Islet of Langerhans (tissue), 1 donor: Measurements from ENCODE around the gene CYGB.
"Not testable (repeated sequence)": the region's sequence is repeated elsewhere in the genome, so short reads cannot be mapped to it uniquely, and the experiment has no call there.

Experiments
- FAIRE-seq: peaks from one replicate; lab custom pipeline; 2011; peaks lifted over from hg19 to GRCh38; lab: Jason Lieb, UNC

The CYGB gene

DNA sequence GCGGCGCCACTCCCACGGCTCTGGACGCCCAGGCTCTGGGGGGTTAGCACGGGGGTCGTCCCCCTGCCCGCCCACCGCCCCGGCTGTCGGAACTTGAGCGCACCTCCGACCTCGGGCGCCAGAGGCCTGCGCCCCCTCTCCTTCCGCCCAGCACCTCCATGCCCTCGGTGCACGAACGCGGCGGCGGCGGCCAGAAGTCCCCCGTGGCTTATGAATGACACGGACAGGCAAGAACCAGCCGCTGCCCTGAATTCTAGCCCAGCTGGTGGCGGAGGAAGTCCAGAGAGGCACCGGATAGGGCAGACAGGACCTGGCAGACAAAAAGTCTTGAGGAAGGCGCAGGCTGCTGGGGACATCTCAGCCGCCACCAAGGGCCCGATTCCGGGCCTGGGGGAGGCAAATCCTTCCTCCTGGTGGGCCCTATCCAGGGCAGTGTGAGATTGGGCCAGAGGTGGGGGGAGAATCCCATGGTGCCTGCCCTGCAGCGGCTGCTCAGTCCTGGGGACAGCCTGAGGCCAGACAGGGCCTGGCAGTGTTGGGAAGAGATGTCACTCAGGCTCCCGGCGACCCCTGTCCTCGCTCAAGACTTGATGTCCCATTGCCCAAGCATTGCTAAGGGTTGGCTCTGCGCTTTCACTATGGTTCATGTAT lies 897 bp upstream of the CYGB start:
- no peak for FAIRE-seq

DNA sequence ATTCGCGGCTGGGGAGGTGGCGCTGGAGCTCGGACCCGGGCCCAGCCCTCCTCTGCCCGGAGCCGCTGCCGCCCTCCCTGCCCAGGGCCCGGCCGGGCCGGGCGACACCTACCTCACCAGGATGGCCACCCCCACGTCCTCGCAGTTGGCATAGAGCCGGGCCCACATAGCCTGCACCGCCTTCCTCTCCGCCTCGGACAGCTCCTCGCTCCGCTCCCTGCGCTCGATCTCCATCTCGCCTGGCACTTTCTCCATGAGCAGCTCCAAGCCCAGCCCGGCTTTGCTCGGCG lies 276 bp downstream of the CYGB start:
- FAIRE-seq = no peak

DNA sequence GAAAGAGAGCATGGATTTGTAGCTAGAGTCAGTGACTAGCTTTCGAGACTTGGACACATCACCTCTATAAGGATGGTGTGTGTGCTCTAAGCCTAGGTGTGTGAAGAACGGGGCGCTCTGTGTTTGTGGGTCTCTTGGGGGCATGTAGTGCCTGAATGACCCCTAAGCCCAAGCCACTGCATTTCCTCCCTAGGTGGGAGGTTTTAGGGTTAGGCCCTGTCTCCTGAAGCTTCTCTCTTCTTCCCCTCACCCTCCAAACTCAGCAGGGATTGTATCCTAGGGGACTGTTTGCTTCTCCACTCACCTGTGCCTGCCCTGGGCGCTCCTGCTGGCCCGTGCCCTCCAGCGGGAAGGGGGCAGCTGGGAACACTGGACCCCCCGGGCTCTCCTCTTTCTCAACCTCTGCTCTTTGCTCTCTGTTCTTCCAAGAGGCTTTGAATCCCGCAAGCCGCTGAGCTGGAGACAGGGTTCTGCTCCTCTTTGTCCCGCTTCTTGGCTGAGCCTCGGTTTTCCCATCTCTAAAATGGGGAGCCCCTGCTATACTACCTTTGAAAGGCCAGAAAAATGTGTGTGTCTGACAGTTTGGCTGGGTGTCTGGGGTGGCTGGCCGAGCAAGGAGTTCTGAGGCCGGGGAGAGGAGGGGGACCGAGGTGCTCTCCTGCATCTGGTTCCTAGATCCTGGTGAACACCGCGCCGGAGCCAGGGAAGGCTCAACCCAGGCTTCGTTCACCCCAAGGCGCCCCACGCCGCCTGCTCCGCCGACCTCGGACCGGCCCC lies 810 bp downstream of the CYGB start:
- FAIRE-seq = no peak

DNA sequence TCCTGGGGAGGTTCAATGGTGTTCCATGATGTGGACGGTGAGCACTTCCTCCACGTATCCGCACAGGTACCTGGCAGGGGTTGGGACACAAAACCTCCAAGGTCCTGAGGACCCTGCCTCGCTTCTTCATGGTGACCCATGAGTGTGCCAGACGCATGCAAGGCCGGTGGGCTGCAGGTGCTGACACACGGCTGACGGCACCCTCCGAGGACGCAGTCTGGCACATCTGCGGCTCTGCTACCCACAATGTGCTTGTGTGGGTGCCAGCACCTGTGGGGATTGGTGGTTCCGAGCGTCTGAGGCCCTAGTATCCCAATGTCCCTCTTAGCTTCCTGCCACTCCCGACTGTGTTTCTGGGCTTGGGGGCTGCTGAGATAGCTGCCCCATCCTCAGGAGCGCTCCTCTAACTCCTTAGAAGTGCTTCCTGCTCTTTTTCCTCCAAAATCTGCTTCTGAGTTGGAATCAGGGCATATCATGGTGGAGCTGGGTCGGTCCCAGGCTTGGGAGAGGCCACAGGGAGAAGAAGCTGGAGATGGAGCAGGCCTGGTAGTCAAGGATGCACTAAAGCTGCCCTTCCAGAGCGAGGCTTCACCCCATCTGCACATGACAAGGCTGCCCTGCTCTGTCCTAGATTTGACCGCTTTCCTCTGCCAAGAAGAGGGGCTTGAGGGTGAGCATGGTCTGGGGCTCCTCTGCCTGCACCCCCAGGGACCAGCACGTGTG lies 1.6 kb downstream of the CYGB start:
- FAIRE-seq = no peak

DNA sequence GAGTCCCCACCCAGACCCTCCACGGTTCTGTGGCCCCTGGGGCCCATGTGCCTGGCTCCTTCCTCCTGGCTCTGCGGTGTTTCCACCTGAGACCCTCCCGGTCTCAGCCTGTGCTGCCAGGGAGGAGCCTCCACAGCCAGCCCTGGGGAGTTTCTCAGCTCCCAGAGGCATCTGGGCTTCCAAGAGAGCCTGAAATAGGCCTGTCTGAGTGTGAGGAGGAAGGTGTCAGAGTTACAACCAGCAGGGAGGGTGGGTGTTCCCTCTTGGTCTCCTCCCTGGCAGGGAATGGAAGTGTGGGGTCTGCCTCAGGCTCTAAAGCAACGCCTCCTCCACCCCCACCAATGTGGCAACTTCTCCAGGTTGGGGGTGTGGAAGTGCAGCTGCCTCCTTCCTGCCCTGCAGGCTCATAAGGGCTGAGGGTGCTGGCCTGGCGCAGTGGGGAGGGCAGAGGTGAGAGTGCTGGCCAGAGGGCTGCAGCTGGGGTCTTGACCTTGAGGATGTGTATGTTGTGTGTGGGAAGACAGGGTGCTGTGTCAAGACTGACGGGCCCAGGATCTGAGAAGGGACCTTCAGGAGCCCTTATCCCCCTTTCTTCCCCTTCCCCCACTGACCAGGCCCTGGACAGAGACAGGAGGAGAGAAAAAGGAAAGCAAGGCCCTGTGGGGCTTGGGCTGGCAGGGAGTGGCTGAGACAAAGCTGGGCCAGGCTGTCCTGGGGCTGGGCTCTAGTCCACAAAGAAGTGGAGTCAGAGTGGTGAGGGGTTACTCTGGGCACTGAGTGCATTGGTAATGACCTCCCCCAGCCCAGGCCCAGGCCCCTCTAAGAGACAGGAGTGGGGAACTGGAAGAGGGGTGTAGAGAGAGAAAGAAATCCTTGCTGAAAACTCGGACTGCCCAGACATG lies 2.4 kb downstream of the CYGB start:
- no peak for FAIRE-seq

DNA sequence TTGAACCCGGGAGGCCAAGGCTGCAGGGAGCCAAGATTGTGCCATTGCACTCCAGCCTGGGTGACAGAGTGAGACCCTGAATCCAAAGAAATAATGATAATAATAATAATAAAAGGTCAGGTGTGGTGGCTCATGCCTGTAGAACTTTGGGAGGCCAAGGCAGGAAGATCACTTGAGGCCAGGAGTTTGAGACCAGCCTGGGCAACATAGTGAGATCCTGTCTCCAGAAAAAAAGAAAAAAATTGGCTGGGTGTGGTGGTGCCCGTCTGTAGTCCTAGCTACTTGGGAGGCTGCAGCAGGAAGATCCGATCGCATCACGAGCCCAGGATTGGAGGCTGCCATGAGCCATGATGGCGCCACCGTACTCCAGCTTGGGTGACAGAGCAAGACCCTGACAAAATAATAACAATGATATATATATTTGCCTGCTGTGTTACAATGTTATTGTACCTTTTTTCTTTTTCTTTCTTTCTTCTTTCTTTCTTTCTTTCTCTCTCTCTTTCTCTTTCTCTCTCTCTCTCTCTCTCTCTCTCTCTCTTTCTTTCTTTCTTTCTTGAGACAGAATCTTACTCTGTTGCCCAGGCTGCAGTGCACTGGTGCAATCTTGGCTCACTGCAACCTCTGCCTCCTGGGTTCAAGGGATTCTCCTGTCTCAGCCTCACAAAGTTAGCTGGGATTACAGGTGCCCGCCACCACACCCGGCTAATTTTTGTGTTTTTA lies 3.7 kb downstream of the CYGB start:
- FAIRE-seq = not testable (repeated sequence)

DNA sequence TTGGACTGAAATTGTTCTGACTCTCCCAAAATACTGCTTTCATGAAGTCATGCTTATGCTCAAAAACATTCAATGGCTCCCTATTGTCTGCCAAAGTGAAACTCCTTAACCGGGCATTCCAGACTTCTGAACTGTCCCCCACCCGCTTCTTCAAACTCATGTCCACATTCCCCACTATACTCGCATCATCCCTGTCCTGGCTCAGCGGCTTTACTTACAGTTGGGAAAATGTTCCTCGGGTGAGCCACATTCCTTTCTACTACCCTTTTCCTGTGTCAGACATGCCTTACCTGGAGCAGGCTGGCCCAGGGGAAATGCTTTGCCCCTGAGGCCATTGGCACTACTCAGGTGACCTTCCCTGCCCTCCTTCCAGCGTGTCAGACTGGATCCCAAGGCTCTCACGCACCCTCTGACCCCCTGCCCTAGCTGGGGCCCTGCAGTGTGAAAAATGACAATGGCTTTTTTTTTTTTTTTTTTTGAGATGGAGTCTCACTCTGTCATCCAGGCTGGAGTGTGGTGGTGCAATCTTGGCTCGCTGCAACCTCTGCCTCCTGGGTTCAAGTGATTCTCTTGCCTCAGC lies 5.3 kb downstream of the CYGB start:
- no peak for FAIRE-seq

DNA sequence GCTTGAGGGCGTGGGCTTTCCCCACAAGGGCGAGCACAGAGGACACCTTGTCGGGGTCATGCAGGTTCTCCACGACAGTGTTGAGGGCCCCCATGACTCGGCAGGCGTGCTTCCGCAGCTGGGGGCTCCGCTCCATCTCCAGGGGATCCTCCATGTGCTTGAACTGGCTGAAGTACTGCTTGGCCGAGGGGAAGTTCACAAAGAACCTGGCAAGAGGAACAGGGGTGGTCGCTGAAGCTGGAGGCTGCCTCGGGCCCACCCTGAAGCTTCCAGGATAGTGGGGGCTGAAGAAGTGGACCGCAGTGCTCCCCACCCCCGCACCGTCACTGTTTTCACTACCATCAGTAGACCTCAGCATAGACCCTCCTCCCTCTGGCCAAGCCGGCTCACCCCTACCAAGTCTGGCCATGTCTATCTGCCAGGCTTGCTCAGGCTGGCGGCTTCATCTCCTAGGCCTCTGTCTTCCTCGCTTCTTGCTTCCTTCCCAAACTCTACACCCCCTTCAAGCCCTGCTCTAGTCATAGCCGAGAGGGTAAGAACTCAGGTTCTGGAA lies 5.9 kb downstream of the CYGB start:
- no peak for FAIRE-seq

DNA sequence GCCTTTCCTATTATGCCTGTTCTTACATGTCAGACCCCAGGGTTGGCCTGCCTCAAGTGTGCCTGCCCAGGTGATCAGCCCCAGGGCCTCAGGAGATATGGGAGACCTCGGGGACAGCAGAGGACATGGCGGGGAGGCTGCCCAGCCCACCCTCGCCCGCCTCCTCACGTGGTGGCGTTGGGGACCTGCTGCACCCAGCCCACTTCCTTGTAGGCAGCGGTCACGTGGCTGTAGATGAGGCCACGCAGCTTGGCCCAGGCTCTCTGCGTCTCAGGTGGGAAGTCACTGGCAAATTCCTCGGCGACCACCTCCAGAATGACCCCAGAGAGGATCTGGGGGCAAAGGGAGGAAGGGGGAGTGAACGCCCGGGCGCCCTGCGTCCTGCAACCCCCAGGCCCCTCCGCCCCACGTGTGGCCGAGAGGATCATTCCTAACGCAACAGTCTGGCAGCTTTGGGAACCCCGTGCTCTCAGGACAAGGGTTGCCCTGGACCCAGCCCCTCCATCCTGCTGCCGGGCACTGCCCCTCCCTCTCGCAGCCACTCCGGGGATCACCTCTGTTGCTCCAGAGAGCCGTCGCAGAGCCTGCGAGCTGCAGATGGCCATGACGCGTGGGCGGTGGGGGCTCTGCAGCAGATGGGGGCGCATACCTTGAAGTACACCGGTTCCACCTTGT lies 6.6 kb downstream of the CYGB start:
- FAIRE-seq = no peak

DNA sequence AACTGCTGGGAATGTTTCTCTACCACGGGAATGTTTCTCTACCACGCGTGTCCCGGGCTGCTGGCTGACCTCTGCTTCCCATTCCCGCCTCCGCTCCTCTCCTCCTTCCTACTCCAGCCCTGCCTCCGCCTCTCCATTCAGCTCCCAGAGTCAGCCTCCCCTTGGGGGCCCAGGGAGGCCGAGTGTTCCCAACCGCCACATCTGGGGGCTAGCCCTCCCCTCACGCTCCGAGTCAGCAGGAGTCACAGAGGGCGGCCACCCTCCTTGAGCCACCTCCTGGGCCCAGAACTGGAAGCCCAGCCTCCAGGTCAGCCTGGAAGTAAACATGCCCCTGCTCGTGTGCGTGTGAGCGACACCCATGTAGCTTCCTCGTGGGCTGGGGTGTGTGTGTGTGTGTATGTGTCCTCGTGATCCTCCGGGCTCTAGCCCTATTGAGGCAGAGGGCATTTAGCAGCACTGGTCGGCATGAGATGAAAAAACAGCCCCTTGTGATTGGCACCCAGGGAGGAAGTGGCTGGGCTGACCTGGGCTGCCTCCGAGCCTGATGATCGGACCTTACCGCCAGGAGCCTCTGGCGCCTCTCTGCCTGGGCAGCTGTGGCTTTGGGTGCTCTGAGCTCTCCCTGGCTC lies 7.3 kb downstream of the CYGB start:
- no peak for FAIRE-seq

DNA sequence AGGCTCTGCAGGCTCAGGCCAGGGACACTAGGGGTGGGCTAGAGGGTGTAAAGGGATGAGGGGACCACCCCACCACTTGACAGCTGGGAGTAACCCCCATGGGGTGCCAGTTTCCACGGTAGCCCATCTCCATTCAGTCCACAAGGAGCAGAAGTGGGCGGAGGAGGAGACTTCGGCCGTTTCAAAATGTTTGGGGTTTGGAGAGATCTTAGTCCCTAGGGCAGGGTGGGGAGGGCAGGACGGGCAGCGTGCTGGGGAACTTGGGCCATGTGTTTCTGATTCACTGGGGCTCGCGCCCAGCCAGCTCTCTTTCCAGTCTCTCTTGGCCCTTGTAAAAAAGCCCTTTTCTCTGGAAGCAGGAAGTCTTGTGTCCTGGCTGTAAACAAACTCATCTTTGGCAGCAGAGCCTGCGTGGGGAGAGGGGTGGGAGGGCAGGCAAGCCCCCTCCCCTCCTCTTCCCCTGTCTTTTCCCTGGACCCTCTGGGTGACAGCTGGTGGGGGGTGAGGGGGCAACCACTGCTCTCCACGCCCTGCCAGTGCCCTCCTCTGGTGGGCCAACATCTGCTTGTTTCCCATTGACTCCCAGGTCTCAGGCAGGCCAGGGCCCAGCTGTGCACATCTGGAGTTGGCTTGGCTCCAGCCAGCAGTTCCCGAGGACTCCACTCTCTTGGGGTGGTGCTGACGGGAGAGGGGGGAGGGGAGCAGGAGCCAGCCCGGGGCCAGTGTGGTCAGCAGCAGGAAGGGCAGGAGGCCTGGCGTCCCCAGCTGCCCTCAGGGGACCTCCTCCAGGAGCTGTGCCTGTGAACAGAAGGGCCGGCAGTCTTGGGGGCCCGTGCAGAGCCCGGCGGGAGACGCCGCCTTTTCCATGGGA lies 8.1 kb downstream of the CYGB start:
- FAIRE-seq = no peak

DNA sequence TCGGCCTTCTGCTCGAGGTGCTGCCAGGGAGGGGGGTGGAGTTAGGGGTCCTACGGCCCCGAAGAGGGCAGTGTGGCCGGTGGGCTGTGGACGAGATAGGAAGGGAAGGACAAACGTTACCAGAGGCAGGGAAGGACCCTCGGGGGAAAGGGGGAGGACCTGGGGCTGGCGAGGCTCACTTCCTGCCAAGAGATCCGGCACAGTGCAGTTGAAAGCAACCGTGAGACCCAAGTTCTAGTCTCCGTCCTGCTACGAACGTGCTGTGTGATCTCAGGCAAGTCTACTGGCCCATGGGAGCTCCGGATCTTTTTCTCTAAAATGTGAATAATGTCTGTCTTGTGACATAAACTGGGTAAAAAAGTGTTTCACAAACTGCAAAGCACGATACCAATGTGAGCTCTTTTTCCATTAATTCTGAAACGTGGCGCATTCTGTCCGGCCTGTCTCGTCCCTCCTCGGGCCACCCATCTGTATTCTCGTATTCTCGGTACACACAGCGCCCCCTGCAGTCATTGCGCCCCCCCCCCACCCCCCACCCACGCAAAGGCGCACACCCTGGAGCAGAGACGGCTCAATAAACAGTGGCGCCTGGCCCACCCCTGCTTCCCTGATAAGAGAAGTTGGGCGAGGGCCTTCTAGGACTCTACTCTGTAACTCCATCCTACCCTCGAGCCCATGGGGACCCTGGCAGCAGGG lies 8.8 kb downstream of the CYGB start:
- no peak for FAIRE-seq

DNA sequence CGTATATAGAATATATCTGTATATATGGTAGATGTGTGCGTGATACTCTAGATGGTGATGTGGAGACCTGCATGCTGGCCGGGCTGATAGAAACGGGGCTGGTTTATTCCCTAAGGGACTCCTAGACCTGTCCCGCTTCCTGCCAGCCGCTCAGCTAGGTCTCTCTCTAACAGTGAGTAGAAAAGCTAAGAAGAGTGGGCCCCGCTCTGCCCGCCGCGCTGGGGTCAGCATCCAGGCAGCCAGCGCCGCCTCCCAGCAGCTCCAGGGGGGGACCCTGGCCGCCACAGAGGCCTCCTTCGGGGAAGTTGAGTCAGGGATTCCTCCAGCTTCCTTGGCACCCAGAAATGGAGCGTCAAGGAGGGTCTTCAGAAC lies 9.4 kb downstream of the CYGB start:
- no peak for FAIRE-seq

DNA sequence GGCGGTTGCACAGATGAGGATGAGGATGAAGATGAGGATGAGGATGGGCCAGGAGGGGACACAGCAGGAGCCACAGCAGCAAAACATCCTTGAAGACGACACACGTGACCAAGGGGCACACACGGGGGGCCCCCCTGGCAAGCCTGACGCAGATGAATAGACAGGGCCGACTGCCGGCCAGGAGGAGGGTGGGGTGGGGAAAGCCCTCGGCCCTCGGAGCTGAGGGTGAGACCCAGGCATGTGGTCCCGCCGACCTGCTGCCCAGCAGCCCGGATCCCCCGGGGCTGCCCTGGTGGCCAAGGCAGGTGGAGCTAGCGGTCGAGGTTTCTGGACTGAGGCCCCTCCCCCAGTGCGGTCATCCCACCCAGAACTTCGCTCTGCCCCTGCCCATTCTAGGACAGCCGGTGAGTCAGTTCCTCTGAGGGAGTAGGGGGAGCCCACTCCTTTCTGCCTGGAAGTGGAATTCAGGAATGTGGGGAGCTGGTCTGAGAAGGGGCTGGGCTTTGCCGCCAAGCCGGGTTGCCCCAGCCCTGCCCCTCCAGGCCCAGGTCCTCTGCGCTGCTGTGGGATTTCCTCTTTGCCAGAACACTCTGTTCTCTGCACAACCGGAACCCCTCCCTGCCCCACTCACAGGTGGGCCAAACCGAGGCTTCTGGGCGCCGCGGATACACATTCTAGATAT lies 9.9 kb downstream of the CYGB start:
- FAIRE-seq = no peak

DNA sequence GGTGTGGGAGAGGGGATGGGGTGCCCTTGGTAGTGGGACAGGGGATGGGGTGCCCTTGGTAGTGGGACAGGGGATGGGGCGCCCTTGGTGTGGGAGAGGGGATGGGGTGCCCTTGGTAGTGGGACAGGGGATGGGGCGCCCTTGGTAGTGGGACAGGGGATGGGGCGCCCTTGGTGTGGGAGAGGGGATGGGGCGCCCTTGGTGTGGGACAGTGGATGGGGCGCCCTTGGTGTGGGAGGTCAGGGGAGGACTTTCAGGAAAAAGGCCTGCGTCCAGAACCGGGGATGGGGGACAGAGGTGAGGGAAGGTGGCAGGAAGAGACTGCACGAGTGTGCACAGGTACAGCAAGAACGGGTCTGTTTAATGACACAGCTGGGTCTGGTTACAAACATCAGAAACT lies 10.5 kb downstream of the CYGB start:
- FAIRE-seq = not testable (repeated sequence)

DNA sequence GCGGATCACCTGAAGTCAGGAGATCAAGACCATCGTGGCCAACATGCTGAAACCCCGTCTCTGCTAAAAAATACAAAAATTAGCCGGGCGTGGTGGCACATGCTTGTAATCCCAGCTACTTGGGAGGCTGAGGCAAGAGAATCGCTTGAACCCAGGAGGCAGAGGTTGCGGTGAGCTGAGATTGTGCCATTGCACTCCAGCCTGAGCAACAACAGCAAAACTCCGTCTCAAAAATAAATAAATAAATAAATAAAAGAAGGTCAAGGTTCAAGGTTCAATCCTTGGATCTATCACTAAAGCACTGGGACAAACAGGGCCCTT lies 12.0 kb downstream of the CYGB start:
- FAIRE-seq = not testable (repeated sequence)

DNA sequence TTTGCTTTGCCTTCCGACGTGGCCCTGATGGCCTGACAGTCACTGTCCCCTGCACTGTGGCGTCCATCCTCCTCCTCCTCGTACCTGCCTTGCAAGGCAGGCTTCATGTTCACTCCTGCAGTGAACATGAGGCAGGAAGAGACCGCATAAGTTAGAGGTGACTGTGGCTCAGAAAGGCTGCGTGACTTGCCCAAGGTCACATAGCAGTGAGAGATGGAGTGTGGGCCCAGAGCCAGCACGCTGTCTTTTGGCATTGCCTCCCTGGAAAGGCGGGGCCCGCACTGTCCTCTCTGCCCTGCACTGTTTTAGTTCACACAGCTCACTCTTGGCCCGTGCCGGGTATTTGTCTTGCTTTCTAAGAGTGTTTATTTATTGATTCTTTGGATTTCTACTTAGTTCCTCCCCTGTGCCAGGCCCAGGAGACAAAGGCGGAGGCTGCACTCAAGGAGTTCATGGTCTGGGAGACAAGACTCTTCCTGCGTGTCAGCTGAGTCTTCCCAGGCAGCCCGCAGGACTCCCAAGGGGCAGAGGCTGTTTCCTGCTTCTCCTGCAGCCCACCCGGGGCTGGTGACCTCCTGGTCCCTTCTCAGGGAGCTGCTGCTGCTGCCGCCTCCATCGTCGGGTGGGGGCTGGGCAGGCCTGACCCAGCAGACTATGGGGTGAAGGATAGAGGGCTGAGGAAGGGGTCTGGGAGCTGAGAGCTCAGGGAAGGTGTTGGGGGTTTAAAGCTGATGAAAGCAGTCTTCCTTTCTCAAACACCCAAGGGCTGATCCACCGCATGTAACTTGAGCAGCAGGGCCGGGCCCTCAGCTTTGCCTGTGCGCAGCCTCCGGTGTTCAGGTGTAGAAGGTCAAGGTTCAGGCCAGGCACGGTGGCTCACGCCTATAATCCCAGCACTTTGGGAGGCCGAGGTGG lies 12.7 kb downstream of the CYGB start:
- no peak for FAIRE-seq
